Gastrocnemius medialis (tissue), 4 donors: ENCODE results near the gene BARX1. TPM values are rescaled to one million over a fixed set of nuclear protein-coding genes. Genes with fewer than 3 reads are reported as not detected.

Source experiments
- ATAC-seq, 2 donors: fragments of 150-250 bp; one replicate each; pipeline ENCODE4 v1.9.1; 2016
- DNase-seq, 2 donors: peaks; one replicate each; pipeline ENCODE4 v3.0.0-alpha.2; 2019
- H3K27ac ChIP-seq, 4 donors: fragments of 200-600 bp; sonication (generic); 1 replicate in 1 of 4; 2 replicates in 3 of 4; pipeline ENCODE4 v1.5.1; 2016 to 2018; ENCODE audit warnings: mild to moderate bottlenecking in 2 of 4, moderate library complexity in 1 of 4
- H3K27me3 ChIP-seq, 3 donors: fragments of 200-600 bp; sonication (generic) in 2 of 3; 1 replicate in 1 of 3; 2 replicates in 2 of 3; pipeline versions ENCODE4 v1.5.1 to v1.6.0; 2016 to 2019; ENCODE audit warnings: mild to moderate bottlenecking in 1 of 3, moderate library complexity in 1 of 3
- H3K36me3 ChIP-seq, 2 donors: fragments of 200-600 bp; sonication (generic) in 1 of 2; one replicate each; pipeline ENCODE4 v1.5.1; 2017 to 2018
- H3K4me1 ChIP-seq, 2 donors: fragments of 200-600 bp; sonication (generic) in 1 of 2; one replicate each; pipeline ENCODE4 v1.5.1; 2016 to 2017; ENCODE audit warnings: mild to moderate bottlenecking in 2 of 2
- H3K4me3 ChIP-seq, 4 donors: fragments of 200-600 bp; sonication (generic) in 3 of 4; 1 replicate in 1 of 4; 2 replicates in 3 of 4; pipeline ENCODE4 v1.5.1; 2016 to 2019; ENCODE audit warnings: mild to moderate bottlenecking in 2 of 4
- H3K9me3 ChIP-seq, 3 donors: fragments of 200-600 bp; sonication (generic) in 2 of 3; 1 replicate in 1 of 3; 2 replicates in 2 of 3; pipeline ENCODE4 v1.5.1; 2016 to 2019
- POLR2A ChIP-seq, 2 donors: fragments of 450-650 bp; IDR thresholded peaks; one replicate each; pipeline ENCODE4 v1.6.1; 2017; ENCODE audit warnings: antibody characterized with exemption in 2 of 2, mild to moderate bottlenecking in 2 of 2, moderate library complexity in 2 of 2
- in situ Hi-C, 4 donors: fragments of 200-750 bp; cut with MboI; loops; one replicate each; pipeline versions ENCODE4 v1.15.0 to v1.8.0; 2017; ENCODE audit warnings: low sequenced_read_pairs in 4 of 4
- intact Hi-C: fragments of 100-400 bp; cut with DNase I; formaldehyde crosslinking; loops from one replicate; pipeline ENCODE4 v1.15.1; 2023; ENCODE audit warnings: low total_unique reads
- total RNA-seq, 4 donors: library from RNA; depleted of rRNA; stranded (reverse); fragments of >200 nt; gene quantifications; one replicate each; pipeline versions ENCODE4 v1.1.0 to v1.2.3, GENCODE V29; 2016
- TF ChIP-seq, protein P1 (sequence below), 5 experiments: fragments of 450-650 bp in 3 of 5; fragments of 200-600 bp in 2 of 5; sonication (generic) in 2 of 5; IDR thresholded peaks in 4 of 5; conservative IDR thresholded peaks in 1 of 5; 1 replicate in 4 of 5; 2 replicates in 1 of 5; pipeline ENCODE4 v1.5.1; 2016 to 2019; ENCODE audit warnings: antibody characterized with exemption in 5 of 5, mild to moderate bottlenecking in 3 of 5, moderate library complexity in 3 of 5

Gene BARX1
- total RNA-seq, 4 donors from 2014 or later, result not detected

DNA sequence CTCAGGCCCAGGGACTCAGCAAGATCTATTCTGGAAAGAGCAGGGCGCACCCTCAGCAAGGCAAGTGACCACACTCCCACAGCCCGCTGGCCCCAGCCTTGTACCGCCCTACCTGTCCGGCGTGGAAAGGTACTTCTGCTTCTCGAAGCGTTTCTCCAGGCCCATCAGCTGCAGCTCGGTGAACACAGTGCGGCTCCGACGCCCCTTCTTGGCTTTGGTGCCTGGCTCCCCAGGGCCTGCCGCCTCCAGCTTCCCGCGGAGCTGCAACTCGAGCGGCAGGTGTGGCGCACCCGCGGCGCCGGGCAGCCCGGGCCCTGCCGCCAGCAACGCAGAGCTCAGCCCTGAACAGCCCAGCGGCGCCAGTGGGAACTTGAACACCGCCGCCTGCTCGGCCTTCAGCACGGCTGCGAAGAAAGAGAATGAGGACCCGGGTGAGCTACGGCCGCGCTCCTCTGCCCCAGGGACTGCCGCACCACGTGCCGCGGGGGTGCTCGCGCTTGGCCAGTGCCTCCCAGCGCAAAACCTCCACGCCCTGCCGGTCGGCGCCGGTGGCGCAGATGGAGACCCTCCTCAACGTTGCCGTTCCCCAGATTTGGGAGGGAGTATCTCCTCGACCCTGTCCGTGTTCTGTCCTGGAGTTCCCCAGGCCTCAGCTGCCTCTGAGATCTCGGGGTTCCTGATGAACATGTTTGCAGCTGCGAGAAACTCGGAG, 2.2 kb downstream of the BARX1 start:
- TF ChIP-seq, protein P1, sequence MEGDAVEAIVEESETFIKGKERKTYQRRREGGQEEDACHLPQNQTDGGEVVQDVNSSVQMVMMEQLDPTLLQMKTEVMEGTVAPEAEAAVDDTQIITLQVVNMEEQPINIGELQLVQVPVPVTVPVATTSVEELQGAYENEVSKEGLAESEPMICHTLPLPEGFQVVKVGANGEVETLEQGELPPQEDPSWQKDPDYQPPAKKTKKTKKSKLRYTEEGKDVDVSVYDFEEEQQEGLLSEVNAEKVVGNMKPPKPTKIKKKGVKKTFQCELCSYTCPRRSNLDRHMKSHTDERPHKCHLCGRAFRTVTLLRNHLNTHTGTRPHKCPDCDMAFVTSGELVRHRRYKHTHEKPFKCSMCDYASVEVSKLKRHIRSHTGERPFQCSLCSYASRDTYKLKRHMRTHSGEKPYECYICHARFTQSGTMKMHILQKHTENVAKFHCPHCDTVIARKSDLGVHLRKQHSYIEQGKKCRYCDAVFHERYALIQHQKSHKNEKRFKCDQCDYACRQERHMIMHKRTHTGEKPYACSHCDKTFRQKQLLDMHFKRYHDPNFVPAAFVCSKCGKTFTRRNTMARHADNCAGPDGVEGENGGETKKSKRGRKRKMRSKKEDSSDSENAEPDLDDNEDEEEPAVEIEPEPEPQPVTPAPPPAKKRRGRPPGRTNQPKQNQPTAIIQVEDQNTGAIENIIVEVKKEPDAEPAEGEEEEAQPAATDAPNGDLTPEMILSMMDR (IDR thresholded peaks at IDR 0.05 in 4 of 5, conservative IDR thresholded peaks at IDR 0.05 in 1 of 5), result no peak
- TF ChIP-seq POLR2A (IDR thresholded peaks at IDR 0.05), result no peak
- H3K9me3 ChIP-seq, result no peaks in the 10 kb centered on the region
- in situ Hi-C loops (loop anchor here in 2 of 4 donors (25.0 kb wide), 1 partner anchor 791 kb away; no protein-coding TSS in a partner anchor), intact Hi-C loops (no loop called here)
- H3K4me1 ChIP-seq, result peaks cover 23 to 26% of the 10 kb centered on the region in 2 donors
- no peak for ATAC-seq
- H3K4me3 ChIP-seq, result peak overlapping the region in 3 of 4 donors; percentile 12 to 81 (median 17)
- H3K27ac ChIP-seq, result no peak overlapping the region
- peaks cover 89 to 95% (median 94%) of the 10 kb centered on the region in 3 donors for H3K27me3 ChIP-seq
- no peaks in the 10 kb centered on the region for H3K36me3 ChIP-seq
- DNase-seq, result no peak

DNA sequence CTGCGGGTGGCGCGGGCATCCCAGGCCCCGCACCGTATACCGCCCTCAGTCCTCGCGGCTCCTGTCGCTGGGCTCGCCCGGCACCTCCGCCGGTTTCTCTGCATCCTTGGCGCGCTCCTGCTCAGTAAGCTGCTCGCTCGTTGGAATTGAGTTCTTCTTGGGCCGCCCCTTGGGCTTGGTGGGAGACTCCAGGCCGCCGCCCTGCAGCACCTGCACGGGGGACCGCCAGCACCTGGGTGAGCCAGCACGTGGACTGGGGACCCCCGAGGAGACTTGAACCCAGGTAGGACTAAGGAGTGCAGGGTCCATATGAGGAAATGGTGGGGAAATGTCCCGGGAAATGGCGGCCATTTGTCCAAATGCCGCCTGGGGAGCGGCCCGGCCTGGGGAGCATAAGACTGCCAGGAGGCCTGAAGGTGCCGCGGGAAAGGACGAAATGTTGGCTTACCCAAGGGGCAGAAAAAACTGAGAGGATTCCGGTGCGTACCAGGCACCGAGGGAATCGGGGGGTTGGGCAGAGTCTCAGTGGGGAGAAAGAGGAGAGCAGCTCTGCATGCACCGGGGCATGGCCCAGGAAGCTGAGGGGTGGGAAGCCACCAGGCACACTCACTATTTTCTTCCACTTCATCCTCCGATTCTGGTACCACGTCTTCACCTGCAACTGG, 2.9 kb downstream of the BARX1 start:
- in situ Hi-C loops (loop anchor here in 2 of 4 donors (25.0 kb wide), 1 partner anchor 790 kb away; no protein-coding TSS in a partner anchor), intact Hi-C loops (no loop called here)
- Histone ChIP-seq H3K27me3 (peaks cover 88 to 95% (median 94%) of the 10 kb centered on the region in 3 donors), H3K4me3 (peak overlapping the region; percentile 49 to 81 (median 54)), H3K9me3 (no peaks in the 10 kb centered on the region), H3K36me3 (no peaks in the 10 kb centered on the region), H3K4me1 (peaks cover 23 to 26% of the 10 kb centered on the region in 2 donors), H3K27ac (no peak overlapping the region)
- ATAC-seq, result no peak
- TF ChIP-seq, protein P1 (IDR thresholded peaks at IDR 0.05 in 4 of 5, conservative IDR thresholded peaks at IDR 0.05 in 1 of 5), result no peak
- DNase-seq, result no peak

DNA sequence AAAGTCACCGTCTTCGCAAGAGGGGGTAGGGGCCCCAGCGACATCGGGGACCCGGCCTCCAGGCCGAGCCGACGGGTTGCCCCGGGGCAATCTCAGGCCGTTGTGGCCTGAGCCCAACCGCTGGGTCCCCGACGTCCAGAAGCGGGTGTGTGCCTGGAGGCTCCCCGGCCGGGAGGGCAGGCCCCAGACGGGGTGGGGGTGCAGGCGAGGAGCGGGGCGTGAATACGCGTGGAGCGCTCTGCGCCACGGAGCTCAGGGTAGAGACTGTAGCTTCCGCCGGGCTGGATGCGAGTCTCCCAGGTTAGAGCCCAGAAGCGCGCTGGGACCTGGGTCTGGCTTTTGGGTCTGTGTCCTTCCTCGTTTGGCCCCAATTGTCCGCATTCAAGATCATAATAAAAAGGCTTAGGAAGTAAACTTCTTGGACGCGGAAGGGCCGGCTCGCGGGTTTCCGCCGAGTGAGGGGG, 3.5 kb downstream of the BARX1 start:
- DNase-seq (no peak), ATAC-seq (no peak)
- no peak for TF ChIP-seq POLR2A (IDR thresholded peaks at IDR 0.05)
- TF ChIP-seq, protein P1 (IDR thresholded peaks at IDR 0.05 in 4 of 5, conservative IDR thresholded peaks at IDR 0.05 in 1 of 5), result no peak
- H3K4me3 ChIP-seq, result peak overlapping the region; percentile 49 to 81 (median 54)
- H3K36me3 ChIP-seq, result no peaks in the 10 kb centered on the region
- H3K27ac ChIP-seq, result no peak overlapping the region
- in situ Hi-C loops, result loop anchor here in 2 of 4 donors (25.0 kb wide), 1 partner anchor 789 kb away; no protein-coding TSS in a partner anchor
- no peaks in the 10 kb centered on the region for H3K9me3 ChIP-seq
- peaks cover 23 to 26% of the 10 kb centered on the region in 2 donors for H3K4me1 ChIP-seq
- H3K27me3 ChIP-seq, result peaks cover 88 to 95% (median 94%) of the 10 kb centered on the region in 3 donors
- intact Hi-C loops, result no loop called here

DNA sequence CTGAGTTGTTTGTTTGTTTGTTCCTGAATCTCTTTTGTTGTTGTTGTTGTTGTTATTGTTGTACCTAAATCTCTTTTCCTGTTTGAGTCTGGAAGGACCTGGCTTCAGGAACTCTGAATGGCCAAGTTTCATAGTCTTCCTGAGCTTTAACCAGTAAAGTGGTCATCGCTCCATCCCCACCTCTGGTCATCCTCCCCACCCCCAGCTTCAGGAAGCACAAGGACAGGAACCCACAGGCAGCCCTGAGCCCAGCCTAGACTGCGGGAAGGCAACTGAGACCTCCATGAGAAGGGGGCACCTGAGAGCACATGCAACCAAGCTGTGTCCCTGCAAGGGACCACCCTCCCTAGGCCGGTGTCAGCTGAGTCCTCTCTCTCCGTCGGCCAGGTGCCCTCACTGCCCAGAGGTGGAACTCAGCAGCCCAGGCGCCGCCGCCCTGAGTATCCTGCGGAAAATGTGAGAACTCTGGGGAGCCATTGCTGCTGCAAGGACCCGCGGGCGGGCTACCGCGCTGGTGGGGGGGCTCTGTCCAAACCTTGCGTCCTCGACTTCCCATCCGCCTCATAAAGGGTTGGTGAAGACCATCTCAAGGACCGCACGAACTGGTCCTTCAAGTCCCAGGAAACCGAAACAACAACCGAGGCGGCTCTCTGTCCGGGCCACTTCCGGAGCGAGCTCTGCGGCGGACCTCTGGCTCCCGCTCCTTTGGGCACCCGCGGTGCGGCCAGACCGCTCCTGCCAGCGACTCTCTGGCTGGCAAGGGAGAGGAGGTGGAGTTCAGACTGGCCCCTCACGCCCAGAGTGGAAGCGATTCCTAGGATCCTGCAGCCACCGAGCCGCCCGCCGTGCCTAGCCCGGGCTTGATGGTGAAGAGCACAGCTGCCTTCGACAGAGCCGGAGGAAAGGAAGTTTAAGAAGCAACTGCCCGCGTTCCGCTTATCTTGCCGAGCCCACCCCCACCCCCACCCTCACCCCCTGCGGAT, 4.2 kb downstream of the BARX1 start:
- DNase-seq (no peak), ATAC-seq (no peak)
- in situ Hi-C loops, result loop anchor here in 2 of 4 donors (25.0 kb wide), 1 partner anchor 789 kb away; no protein-coding TSS in a partner anchor
- intact Hi-C loops, result no loop called here
- Histone ChIP-seq H3K4me3 (peak overlapping the region; percentile 49 to 81 (median 54)), H3K27me3 (peaks cover 88 to 95% (median 94%) of the 10 kb centered on the region in 3 donors), H3K36me3 (no peaks in the 10 kb centered on the region), H3K9me3 (no peaks in the 10 kb centered on the region), H3K27ac (no peak overlapping the region), H3K4me1 (peaks cover 22 to 30% of the 10 kb centered on the region in 2 donors)
- TF ChIP-seq, protein P1 (IDR thresholded peaks at IDR 0.05 in 4 of 5, conservative IDR thresholded peaks at IDR 0.05 in 1 of 5), result no peak
- TF ChIP-seq POLR2A (IDR thresholded peaks at IDR 0.05), result no peak
